ENCODE measurements around the gene CCM2. TPM values are rescaled to one million over a fixed set of nuclear protein-coding genes. Genes with fewer than 3 reads are reported as not detected.

CCM2 gene
- polyA plus RNA-seq, 1 donor from 2014 or later, result 25.8 TPM

DNA sequence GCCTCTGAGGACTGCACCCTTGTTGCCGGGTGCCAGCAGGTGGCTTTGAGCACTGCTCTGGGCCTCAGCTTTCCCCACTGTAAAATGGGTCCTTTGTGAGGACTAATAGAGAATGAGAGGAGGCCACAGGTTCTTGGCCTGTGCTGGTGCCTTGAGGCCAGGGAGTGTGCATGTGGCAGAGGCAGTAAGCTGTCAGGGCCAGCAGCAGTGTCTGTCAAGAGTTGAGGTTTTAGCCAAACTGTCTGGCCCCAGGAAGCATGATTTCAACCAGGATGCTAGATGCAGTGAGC lies 75.3 kb downstream of the CCM2 start:
- Histone ChIP-seq H3F3A (ENCODE audit: insufficient read depth, low read length, poor library complexity, severe bottlenecking) (no peaks in the 10 kb centered on the region), H3K9me2 (ENCODE audit: insufficient read depth, low read length) (no peaks in the 10 kb centered on the region), H2AFZ (ENCODE audit: low read depth, low read length) (no peak overlapping the region), H3K4me2 (ENCODE audit: low read length) (no peak overlapping the region), H3K36me3 (ENCODE audit: insufficient read depth, low read length) (peaks cover 3% of the 10 kb centered on the region), H3K9me3 (ENCODE audit: low read length) (no peaks in the 10 kb centered on the region), H3K79me2 (replicated peaks; ENCODE audit: insufficient read depth, low read length) (no peaks in the 10 kb centered on the region), H3K9ac (ENCODE audit: low read length) (no peak overlapping the region), H3K4me3 (ENCODE audit: low read length) (no peak overlapping the region), H3K27ac (ENCODE audit: low read length) (no peak overlapping the region), H4K20me1 (ENCODE audit: insufficient read depth) (no peaks in the 10 kb centered on the region), H3K27me3 (ENCODE audit: insufficient read depth, low read depth, low read length) (no peaks in the 10 kb centered on the region)
- TF ChIP-seq EP300 (conservative IDR thresholded peaks at IDR 0.05; ENCODE audit: poor library complexity, severe bottlenecking) (no peak), EZH2 (IDR thresholded peaks at IDR 0.05; ENCODE audit: borderline replicate concordance, insufficient read depth, low read length, poor library complexity, severe bottlenecking) (no peak), POLR2AphosphoS5 (IDR thresholded peaks at IDR 0.05) (no peak), RAD21 (conservative IDR thresholded peaks at IDR 0.05) (no peak), SMC3 (conservative IDR thresholded peaks at IDR 0.05; ENCODE audit: poor library complexity) (no peak), MXI1 (conservative IDR thresholded peaks at IDR 0.05; ENCODE audit: poor library complexity, severe bottlenecking) (no peak), TAF1 (IDR thresholded peaks at IDR 0.05; ENCODE audit: low read depth) (no peak)
- TF ChIP-seq, protein P1, sequence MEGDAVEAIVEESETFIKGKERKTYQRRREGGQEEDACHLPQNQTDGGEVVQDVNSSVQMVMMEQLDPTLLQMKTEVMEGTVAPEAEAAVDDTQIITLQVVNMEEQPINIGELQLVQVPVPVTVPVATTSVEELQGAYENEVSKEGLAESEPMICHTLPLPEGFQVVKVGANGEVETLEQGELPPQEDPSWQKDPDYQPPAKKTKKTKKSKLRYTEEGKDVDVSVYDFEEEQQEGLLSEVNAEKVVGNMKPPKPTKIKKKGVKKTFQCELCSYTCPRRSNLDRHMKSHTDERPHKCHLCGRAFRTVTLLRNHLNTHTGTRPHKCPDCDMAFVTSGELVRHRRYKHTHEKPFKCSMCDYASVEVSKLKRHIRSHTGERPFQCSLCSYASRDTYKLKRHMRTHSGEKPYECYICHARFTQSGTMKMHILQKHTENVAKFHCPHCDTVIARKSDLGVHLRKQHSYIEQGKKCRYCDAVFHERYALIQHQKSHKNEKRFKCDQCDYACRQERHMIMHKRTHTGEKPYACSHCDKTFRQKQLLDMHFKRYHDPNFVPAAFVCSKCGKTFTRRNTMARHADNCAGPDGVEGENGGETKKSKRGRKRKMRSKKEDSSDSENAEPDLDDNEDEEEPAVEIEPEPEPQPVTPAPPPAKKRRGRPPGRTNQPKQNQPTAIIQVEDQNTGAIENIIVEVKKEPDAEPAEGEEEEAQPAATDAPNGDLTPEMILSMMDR (IDR thresholded peaks at IDR 0.05; ENCODE audit: poor library complexity, severe bottlenecking), result no peak
- TF ChIP-seq, protein P2, sequence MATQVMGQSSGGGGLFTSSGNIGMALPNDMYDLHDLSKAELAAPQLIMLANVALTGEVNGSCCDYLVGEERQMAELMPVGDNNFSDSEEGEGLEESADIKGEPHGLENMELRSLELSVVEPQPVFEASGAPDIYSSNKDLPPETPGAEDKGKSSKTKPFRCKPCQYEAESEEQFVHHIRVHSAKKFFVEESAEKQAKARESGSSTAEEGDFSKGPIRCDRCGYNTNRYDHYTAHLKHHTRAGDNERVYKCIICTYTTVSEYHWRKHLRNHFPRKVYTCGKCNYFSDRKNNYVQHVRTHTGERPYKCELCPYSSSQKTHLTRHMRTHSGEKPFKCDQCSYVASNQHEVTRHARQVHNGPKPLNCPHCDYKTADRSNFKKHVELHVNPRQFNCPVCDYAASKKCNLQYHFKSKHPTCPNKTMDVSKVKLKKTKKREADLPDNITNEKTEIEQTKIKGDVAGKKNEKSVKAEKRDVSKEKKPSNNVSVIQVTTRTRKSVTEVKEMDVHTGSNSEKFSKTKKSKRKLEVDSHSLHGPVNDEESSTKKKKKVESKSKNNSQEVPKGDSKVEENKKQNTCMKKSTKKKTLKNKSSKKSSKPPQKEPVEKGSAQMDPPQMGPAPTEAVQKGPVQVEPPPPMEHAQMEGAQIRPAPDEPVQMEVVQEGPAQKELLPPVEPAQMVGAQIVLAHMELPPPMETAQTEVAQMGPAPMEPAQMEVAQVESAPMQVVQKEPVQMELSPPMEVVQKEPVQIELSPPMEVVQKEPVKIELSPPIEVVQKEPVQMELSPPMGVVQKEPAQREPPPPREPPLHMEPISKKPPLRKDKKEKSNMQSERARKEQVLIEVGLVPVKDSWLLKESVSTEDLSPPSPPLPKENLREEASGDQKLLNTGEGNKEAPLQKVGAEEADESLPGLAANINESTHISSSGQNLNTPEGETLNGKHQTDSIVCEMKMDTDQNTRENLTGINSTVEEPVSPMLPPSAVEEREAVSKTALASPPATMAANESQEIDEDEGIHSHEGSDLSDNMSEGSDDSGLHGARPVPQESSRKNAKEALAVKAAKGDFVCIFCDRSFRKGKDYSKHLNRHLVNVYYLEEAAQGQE (IDR thresholded peaks at IDR 0.05; ENCODE audit: borderline replicate concordance), result no peak

DNA sequence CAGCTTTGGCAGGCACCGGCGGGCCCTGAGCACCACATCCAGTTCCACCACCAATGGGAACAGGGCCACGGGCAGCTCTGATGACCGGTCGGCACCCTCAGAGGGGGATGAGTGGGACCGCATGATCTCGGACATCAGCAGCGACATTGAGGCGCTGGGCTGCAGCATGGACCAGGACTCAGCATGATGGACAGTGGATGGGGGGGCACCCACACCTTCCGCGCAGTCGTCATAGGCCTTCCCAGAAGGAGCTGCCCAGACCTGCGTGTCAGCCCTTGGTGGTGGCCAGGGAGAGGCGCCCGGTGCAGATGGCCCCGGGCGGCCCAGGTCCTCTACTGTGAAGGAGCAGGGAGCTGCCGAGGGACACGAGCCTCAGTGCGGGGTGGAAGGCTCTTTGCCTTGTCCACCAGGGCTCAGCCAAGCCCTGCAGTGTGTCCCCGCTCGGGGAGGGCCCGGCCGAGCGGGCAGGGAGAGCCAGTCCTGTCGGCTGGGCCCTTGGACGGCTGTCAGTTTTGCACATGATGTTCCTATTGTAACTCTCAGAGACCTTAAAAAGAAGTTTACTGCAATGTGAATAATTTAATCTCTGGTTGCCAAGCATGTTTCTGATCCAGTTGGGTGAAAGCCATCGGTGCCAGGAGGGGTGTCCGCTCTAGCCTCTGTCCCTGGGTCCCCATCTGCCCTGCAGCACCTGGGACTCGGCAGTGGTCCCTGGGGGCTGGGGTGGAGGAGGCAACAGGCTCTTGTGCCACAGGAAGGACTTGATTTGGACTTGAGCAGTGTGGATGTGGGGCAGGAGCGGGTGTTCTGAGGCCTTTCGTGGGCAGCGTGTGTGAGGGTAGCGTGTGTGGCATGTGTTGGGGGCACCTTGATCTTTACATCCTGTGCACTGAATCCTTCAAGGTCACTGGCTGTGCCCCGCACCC lies 76.1 kb downstream of the CCM2 start:
- H2AFZ ChIP-seq (ENCODE audit: low read depth, low read length), result no peak overlapping the region
- no peak overlapping the region for H3K27ac ChIP-seq (ENCODE audit: low read length)
- H3K4me2 ChIP-seq (ENCODE audit: low read length), result no peak overlapping the region
- H4K20me1 ChIP-seq (ENCODE audit: insufficient read depth), result no peaks in the 10 kb centered on the region
- H3F3A ChIP-seq (ENCODE audit: insufficient read depth, low read length, poor library complexity, severe bottlenecking), result no peaks in the 10 kb centered on the region
- no peaks in the 10 kb centered on the region for H3K79me2 ChIP-seq (replicated peaks; ENCODE audit: insufficient read depth, low read length)
- no peaks in the 10 kb centered on the region for H3K9me3 ChIP-seq (ENCODE audit: low read length)
- TF ChIP-seq POLR2AphosphoS5 (IDR thresholded peaks at IDR 0.05) (peak; percentile 4), TAF1 (IDR thresholded peaks at IDR 0.05; ENCODE audit: low read depth) (no peak)
- H3K36me3 ChIP-seq (ENCODE audit: insufficient read depth, low read length), result peaks cover 3% of the 10 kb centered on the region
- no peak overlapping the region for H3K4me3 ChIP-seq (ENCODE audit: low read length)
- H3K9ac ChIP-seq (ENCODE audit: low read length), result no peak overlapping the region
- H3K27me3 ChIP-seq (ENCODE audit: insufficient read depth, low read depth, low read length), result no peaks in the 10 kb centered on the region
- H3K9me2 ChIP-seq (ENCODE audit: insufficient read depth, low read length), result no peaks in the 10 kb centered on the region
